A549 (cell line): ENCODE results near the gene C4orf51. TPM values are rescaled to one million over a fixed set of nuclear protein-coding genes. Genes with fewer than 3 reads are reported as not detected.

Experiments used
- ATAC-seq, 2 experiments: fragments of 200-7000 bp in 1 of 2; fragments of >200 bp in 1 of 2; cut with Nextera tagmentation in 1 of 2; cut with Tn5 transposase in 1 of 2; 3 replicates each; pipeline versions ENCODE4 v1.8.0 to v1.9.1; 2018 to 2020; ENCODE audit warnings: mild to moderate bottlenecking in 1 of 2, moderate library complexity in 1 of 2
- CTCF ChIA-PET: fragments of 300-600 bp; sonication (Branson Sonifier 250); formaldehyde crosslinking; extraction: SDS; loops from one replicate; lab custom pipeline; 2021; ENCODE audit warnings: antibody characterized with exemption, inconsistent platforms; lab: Yijun Ruan, JAX
- POLR2A ChIA-PET: fragments of 350-600 bp; formaldehyde crosslinking; extraction: SDS; loops from one replicate; lab custom pipeline; 2021; ENCODE audit warnings: antibody characterized with exemption, inconsistent platforms; lab: Yijun Ruan, JAX
- DNase-seq, 2 experiments: peaks; one replicate each; pipeline versions ENCODE4 v3.0.0 to v3.0.0-alpha.2; 2011 to 2016; ENCODE audit warnings: low read depth in 1 of 2, low spot score in 1 of 2
- FAIRE-seq: peaks from 2 replicates; lab custom pipeline; 2011; peaks lifted over from hg19 to GRCh38; lab: Jason Lieb, UNC
- H3K27ac ChIP-seq, 2 experiments: fragments of >200 bp; sonication (Bioruptor Twin); formaldehyde crosslinking; 3 replicates each; pipeline ENCODE4 v1.5.1; 2016 to 2017
- H3K4me1 ChIP-seq: fragments of >200 bp; sonication (Bioruptor Twin); formaldehyde crosslinking; 3 replicates; pipeline ENCODE4 v1.6.1; 2016
- H3K4me2 ChIP-seq: fragments of >200 bp; sonication (Bioruptor Twin); formaldehyde crosslinking; 3 replicates; pipeline ENCODE4 v1.6.1; 2016
- H3K4me3 ChIP-seq: fragments of >200 bp; sonication (Bioruptor Twin); formaldehyde crosslinking; 3 replicates; pipeline ENCODE4 v1.5.1; 2016
- H3K9me3 ChIP-seq: fragments of >200 bp; sonication (Bioruptor Twin); formaldehyde crosslinking; 3 replicates; pipeline ENCODE4 v1.6.1; 2016
- CBX2 ChIP-seq: fragments of 200-600 bp; sonication (generic); IDR thresholded peaks from 2 replicates; pipeline ENCODE4 v1.6.1; 2016; ENCODE audit warnings: low read depth, mild to moderate bottlenecking, borderline replicate concordance
- CEBPB ChIP-seq, 2 experiments: fragments of >200 bp in 1 of 2; sonication (Bioruptor Twin) in 1 of 2; formaldehyde crosslinking in 1 of 2; IDR thresholded peaks; 2 replicates each; pipeline ENCODE4 v1.6.1; 2012 to 2016
- CHD2 ChIP-seq: fragments of 150-350 bp; IDR thresholded peaks from 2 replicates; pipeline ENCODE4 v1.6.1; 2014; ENCODE audit warnings: low read length; ENCODE audit not compliant: partially characterized antibody
- EHF ChIP-seq: fragments of 250-450 bp; sonication (Bioruptor Pico); IDR thresholded peaks from 2 replicates; pipeline ENCODE4 v1.5.0; 2020; ENCODE audit warnings: mild to moderate bottlenecking
- EHMT2 ChIP-seq: fragments of 200-600 bp; sonication (generic); IDR thresholded peaks from 2 replicates; pipeline ENCODE4 v1.6.1; 2016; ENCODE audit warnings: antibody characterized with exemption, low read depth, mild to moderate bottlenecking, moderate library complexity
- EP300 ChIP-seq, 2 experiments: fragments of >200 bp; sonication (Bioruptor Twin); formaldehyde crosslinking; IDR thresholded peaks; 2 replicates in 1 of 2; 3 replicates in 1 of 2; pipeline ENCODE4 v1.6.1; 2016 to 2017
- ESRRA ChIP-seq: fragments of 150-350 bp; IDR thresholded peaks from 2 replicates; pipeline ENCODE4 v1.6.1; 2014; ENCODE audit warnings: mild to moderate bottlenecking, low read length, borderline replicate concordance
- FOSB ChIP-seq: fragments of 250-450 bp; sonication (Bioruptor Pico); IDR thresholded peaks from 2 replicates; pipeline ENCODE4 v1.5.0; 2020; ENCODE audit warnings: mild to moderate bottlenecking, moderate library complexity
- FOSL2 ChIP-seq, 2 experiments: fragments of 450-650 bp in 1 of 2; fragments of >200 bp in 1 of 2; sonication (Bioruptor Twin) in 1 of 2; formaldehyde crosslinking; IDR thresholded peaks; 2 replicates each; pipeline versions ENCODE4 v1.5.0 to v1.6.1; 2016 to 2020; ENCODE audit warnings: mild to moderate bottlenecking in 1 of 2, moderate library complexity in 1 of 2
- GATA3 ChIP-seq: IDR thresholded peaks from 2 replicates; pipeline ENCODE4 v1.6.1; 2012; ENCODE audit warnings: borderline replicate concordance
- HES2 ChIP-seq: fragments of >200 bp; sonication (Bioruptor Twin); formaldehyde crosslinking; IDR thresholded peaks from 2 replicates; pipeline ENCODE4 v1.6.1; 2016
- JUN ChIP-seq, 2 experiments: fragments of >200 bp; sonication (Bioruptor Twin); formaldehyde crosslinking; IDR thresholded peaks; 2 replicates in 1 of 2; 3 replicates in 1 of 2; pipeline ENCODE4 v1.6.1; 2016 to 2017
- KDM1A ChIP-seq: fragments of 200-600 bp; sonication (generic); IDR thresholded peaks from 2 replicates; pipeline ENCODE4 v1.6.1; 2016; ENCODE audit warnings: low read depth, mild to moderate bottlenecking
- KDM5A ChIP-seq: fragments of 200-600 bp; sonication (generic); IDR thresholded peaks from 2 replicates; pipeline ENCODE4 v1.6.1; 2016; ENCODE audit warnings: antibody characterized with exemption, mild to moderate bottlenecking
- NFE2L2 ChIP-seq: fragments of 150-350 bp; conservative IDR thresholded peaks from 2 replicates; pipeline ENCODE4 v1.6.1; 2014; ENCODE audit warnings: low read length
- NR3C1 ChIP-seq: fragments of >200 bp; sonication (Bioruptor Twin); formaldehyde crosslinking; IDR thresholded peaks from 3 replicates; pipeline ENCODE4 v1.6.1; 2017
- PBX3 ChIP-seq: IDR thresholded peaks from 2 replicates; pipeline ENCODE4 v1.6.1; 2012
- PHF8 ChIP-seq: fragments of 200-600 bp; sonication (generic); IDR thresholded peaks from 2 replicates; pipeline ENCODE4 v1.6.1; 2016; ENCODE audit warnings: low read depth, mild to moderate bottlenecking, antibody characterized with exemption, moderate library complexity, borderline replicate concordance
- RAD21 ChIP-seq, 2 experiments: fragments of >200 bp in 1 of 2; sonication (Bioruptor Twin) in 1 of 2; formaldehyde crosslinking in 1 of 2; IDR thresholded peaks in 1 of 2; conservative IDR thresholded peaks in 1 of 2; 2 replicates in 1 of 2; 3 replicates in 1 of 2; pipeline ENCODE4 v1.6.1; 2012 to 2018; ENCODE audit warnings: inconsistent platforms in 1 of 2
- RARB ChIP-seq: fragments of 250-450 bp; sonication (Bioruptor Pico); IDR thresholded peaks from 2 replicates; pipeline ENCODE4 v1.8.0; 2021; ENCODE audit warnings: mild to moderate bottlenecking, moderate library complexity
- RCOR1 ChIP-seq: fragments of 150-350 bp; IDR thresholded peaks from 2 replicates; pipeline ENCODE4 v1.6.1; 2014; ENCODE audit warnings: antibody characterized with exemption, low read length, low read depth
- RNF2 ChIP-seq: fragments of 200-600 bp; sonication (generic); IDR thresholded peaks from 2 replicates; pipeline ENCODE4 v1.6.1; 2016; ENCODE audit warnings: low read depth, mild to moderate bottlenecking, antibody characterized with exemption, moderate library complexity, borderline replicate concordance
- USF2 ChIP-seq: fragments of 450-650 bp; IDR thresholded peaks from 2 replicates; pipeline ENCODE4 v1.6.1; 2014; ENCODE audit warnings: antibody characterized with exemption
- ZC3H11A ChIP-seq: fragments of 450-650 bp; IDR thresholded peaks from 2 replicates; pipeline ENCODE4 v1.6.1; 2014; ENCODE audit warnings: antibody characterized with exemption, mild to moderate bottlenecking
- ZFP36 ChIP-seq: fragments of 450-650 bp; IDR thresholded peaks from 2 replicates; pipeline ENCODE4 v1.6.1; 2014; ENCODE audit warnings: borderline replicate concordance; ENCODE audit not compliant: partially characterized antibody
- ZSCAN20 ChIP-seq: fragments of 250-450 bp; sonication (Bioruptor Pico); IDR thresholded peaks from 2 replicates; pipeline ENCODE4 v1.8.0; 2022; ENCODE audit warnings: mild to moderate bottlenecking, moderate library complexity
- WGBS: methylation state at CpG from one replicate; pipeline ENCODE4 v1.1.6; 2017; ENCODE audit errors: missing lambda C conversion rate; 5-methylcytosine and 5-hydroxymethylcytosine counted together
- polyA plus RNA-seq, 4 experiments: library from polyadenylated mRNA; depleted of rRNA in 3 of 4; stranded (reverse); fragments of >200 nt; fragmentation: RNase III in 1 of 4; extraction: RNeasy Plus Mini Kit Qiagen cat#74134 plus additional on column Dnase treatment in 1 of 4; gene quantifications; 2 replicates in 3 of 4; 3 replicates in 1 of 4; pipeline ENCODE4 v1.2.3, GENCODE V29; 2011 to 2017
- TF ChIP-seq, protein P1 (sequence below): fragments of 250-450 bp; sonication (Bioruptor Pico); IDR thresholded peaks from 2 replicates; pipeline ENCODE4 v1.5.0; 2021; ENCODE audit warnings: mild to moderate bottlenecking, moderate library complexity, borderline replicate concordance
- TF ChIP-seq, protein P2 (sequence below): fragments of >200 bp; sonication (Bioruptor Twin); formaldehyde crosslinking; IDR thresholded peaks from 3 replicates; pipeline ENCODE4 v1.5.1; 2016
- TF ChIP-seq, protein P3 (sequence below): fragments of 200-600 bp; sonication (generic); IDR thresholded peaks from 2 replicates; pipeline ENCODE4 v1.6.1; 2016; ENCODE audit warnings: antibody characterized with exemption, mild to moderate bottlenecking, moderate library complexity

Gene C4orf51
- polyA plus RNA-seq, 2 of the 4 experiments (the other 2 are of a cell fraction): not detected

GRCh38 chr4:145735347-145735675 is 55.4 kb downstream of the C4orf51 start:
- 49% methylated on average over 2 of the region's 2 CpGs for WGBS
- H3K4me3 ChIP-seq: no peak overlapping the region
- peak overlapping the region; percentile 75 for H3K4me2 ChIP-seq
- POLR2A ChIA-PET: no interaction called here
- H3K27ac ChIP-seq: peak overlapping the region; percentile 77 to 97
- CTCF ChIA-PET: no interaction called here
- FAIRE-seq (no peak), ATAC-seq (peak; percentile 57 to 66), DNase-seq (peak; percentile 38 to 72)
- TF ChIP-seq PBX3: no peak
- 0 out of 4 replicates have a peak, but pooled peaks of 1 of the 2 experiments have one; percentile 6 for TF ChIP-seq CEBPB (IDR thresholded peaks at IDR 0.05)
- no peak for TF ChIP-seq RARB (CRISPR knock-in tag)
- peak in 1 of 2 experiments; percentile 13; a peak in 1 of 5 replicates for TF ChIP-seq EP300 (IDR thresholded peaks at IDR 0.05)
- no peak for TF ChIP-seq USF2
- TF ChIP-seq EHMT2: no peak
- TF ChIP-seq FOSB (CRISPR knock-in tag): no peak
- TF ChIP-seq KDM1A: no peak
- no peak for TF ChIP-seq NR3C1
- no peak for TF ChIP-seq RNF2
- TF ChIP-seq CBX2: no peak
- no peak for TF ChIP-seq KDM5A
- TF ChIP-seq, protein P1, sequence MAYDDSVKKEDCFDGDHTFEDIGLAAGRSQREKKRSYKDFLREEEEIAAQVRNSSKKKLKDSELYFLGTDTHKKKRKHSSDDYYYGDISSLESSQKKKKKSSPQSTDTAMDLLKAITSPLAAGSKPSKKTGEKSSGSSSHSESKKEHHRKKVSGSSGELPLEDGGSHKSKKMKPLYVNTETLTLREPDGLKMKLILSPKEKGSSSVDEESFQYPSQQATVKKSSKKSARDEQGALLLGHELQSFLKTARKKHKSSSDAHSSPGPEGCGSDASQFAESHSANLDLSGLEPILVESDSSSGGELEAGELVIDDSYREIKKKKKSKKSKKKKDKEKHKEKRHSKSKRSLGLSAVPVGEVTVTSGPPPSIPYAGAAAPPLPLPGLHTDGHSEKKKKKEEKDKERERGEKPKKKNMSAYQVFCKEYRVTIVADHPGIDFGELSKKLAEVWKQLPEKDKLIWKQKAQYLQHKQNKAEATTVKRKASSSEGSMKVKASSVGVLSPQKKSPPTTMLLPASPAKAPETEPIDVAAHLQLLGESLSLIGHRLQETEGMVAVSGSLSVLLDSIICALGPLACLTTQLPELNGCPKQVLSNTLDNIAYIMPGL: no peak
- no peak for TF ChIP-seq PHF8
- no peak for TF ChIP-seq HES2
- peak; percentile 37; the same call in 1 of the 2 replicates for TF ChIP-seq GATA3
- TF ChIP-seq, protein P2, sequence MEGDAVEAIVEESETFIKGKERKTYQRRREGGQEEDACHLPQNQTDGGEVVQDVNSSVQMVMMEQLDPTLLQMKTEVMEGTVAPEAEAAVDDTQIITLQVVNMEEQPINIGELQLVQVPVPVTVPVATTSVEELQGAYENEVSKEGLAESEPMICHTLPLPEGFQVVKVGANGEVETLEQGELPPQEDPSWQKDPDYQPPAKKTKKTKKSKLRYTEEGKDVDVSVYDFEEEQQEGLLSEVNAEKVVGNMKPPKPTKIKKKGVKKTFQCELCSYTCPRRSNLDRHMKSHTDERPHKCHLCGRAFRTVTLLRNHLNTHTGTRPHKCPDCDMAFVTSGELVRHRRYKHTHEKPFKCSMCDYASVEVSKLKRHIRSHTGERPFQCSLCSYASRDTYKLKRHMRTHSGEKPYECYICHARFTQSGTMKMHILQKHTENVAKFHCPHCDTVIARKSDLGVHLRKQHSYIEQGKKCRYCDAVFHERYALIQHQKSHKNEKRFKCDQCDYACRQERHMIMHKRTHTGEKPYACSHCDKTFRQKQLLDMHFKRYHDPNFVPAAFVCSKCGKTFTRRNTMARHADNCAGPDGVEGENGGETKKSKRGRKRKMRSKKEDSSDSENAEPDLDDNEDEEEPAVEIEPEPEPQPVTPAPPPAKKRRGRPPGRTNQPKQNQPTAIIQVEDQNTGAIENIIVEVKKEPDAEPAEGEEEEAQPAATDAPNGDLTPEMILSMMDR: no peak
- TF ChIP-seq FOSL2 (IDR thresholded peaks at IDR 0.05): no peak
- TF ChIP-seq FOSL2 (CRISPR knock-in tag; IDR thresholded peaks at IDR 0.05): peak; percentile 46
- no peak for TF ChIP-seq RCOR1
- TF ChIP-seq JUN (IDR thresholded peaks at IDR 0.05): no peak
- TF ChIP-seq NFE2L2: no peak
- TF ChIP-seq CHD2: no peak
- TF ChIP-seq RAD21 (conservative IDR thresholded peaks at IDR 0.05 in 1 of 2, IDR thresholded peaks at IDR 0.05 in 1 of 2): no peak
- TF ChIP-seq ZC3H11A: no peak
- TF ChIP-seq EHF (CRISPR knock-in tag): no peak
- no peak for TF ChIP-seq ZSCAN20
- TF ChIP-seq, protein P3, sequence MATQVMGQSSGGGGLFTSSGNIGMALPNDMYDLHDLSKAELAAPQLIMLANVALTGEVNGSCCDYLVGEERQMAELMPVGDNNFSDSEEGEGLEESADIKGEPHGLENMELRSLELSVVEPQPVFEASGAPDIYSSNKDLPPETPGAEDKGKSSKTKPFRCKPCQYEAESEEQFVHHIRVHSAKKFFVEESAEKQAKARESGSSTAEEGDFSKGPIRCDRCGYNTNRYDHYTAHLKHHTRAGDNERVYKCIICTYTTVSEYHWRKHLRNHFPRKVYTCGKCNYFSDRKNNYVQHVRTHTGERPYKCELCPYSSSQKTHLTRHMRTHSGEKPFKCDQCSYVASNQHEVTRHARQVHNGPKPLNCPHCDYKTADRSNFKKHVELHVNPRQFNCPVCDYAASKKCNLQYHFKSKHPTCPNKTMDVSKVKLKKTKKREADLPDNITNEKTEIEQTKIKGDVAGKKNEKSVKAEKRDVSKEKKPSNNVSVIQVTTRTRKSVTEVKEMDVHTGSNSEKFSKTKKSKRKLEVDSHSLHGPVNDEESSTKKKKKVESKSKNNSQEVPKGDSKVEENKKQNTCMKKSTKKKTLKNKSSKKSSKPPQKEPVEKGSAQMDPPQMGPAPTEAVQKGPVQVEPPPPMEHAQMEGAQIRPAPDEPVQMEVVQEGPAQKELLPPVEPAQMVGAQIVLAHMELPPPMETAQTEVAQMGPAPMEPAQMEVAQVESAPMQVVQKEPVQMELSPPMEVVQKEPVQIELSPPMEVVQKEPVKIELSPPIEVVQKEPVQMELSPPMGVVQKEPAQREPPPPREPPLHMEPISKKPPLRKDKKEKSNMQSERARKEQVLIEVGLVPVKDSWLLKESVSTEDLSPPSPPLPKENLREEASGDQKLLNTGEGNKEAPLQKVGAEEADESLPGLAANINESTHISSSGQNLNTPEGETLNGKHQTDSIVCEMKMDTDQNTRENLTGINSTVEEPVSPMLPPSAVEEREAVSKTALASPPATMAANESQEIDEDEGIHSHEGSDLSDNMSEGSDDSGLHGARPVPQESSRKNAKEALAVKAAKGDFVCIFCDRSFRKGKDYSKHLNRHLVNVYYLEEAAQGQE: no peak
- no peak for TF ChIP-seq ZFP36
- no peak for TF ChIP-seq ESRRA
- peaks cover 73% of the 10 kb centered on the region for H3K4me1 ChIP-seq
- H3K9me3 ChIP-seq: no peaks in the 10 kb centered on the region
